Frontal cortex (tissue), 4 donors: ENCODE data around the gene HIP1R. TPM values are rescaled to one million over a fixed set of nuclear protein-coding genes. Genes with fewer than 3 reads are reported as not detected.

Source experiments
- DNase-seq, 2 donors: peaks; one replicate each; pipeline ENCODE4 v3.0.0; 2012; ENCODE audit warnings: low spot score in 2 of 2
- FAIRE-seq: peaks from 2 replicates; lab custom pipeline; 2012; peaks lifted over from hg19 to GRCh38; lab: Jason Lieb, UNC
- total RNA-seq: library from RNA; depleted of rRNA; stranded (reverse); fragments of >200 nt; gene quantifications from one replicate; pipeline ENCODE4 v1.2.3, GENCODE V29; 2014
- donor health status: control.
- donor health status: control.
- donor health status: control.

HIP1R gene
- total RNA-seq, 1 donor from 2014 or later = 88.0 TPM

DNA sequence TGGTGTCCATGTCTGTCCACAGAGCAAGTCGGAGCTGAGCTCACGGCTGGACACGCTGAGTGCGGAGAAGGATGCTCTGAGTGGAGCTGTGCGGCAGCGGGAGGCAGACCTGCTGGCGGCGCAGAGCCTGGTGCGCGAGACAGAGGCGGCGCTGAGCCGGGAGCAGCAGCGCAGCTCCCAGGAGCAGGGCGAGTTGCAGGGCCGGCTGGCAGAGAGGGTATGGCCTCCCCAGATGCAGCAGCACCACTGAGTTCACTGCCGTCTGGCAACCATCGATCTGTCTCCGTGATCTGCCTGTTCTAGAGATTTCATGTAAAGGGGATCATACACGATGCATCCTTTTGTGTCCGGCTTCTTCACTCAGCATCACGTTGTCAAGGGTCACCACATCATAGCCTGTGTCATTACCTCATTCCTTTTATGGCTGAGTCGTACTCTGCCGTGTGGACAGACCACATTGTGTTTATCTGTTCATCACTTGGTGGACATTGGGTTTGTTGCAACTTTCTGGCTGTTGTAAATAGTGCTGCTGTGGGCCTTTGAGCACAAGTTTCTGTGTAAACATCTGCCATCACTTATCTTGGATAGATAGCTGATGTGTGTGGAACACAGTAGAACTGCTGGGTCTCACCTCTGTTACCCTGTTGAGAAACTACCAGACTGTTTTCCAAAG, 21.9 kb downstream of the HIP1R start:
- DNase-seq = peak in 1 of 2 donors; percentile 36
- FAIRE-seq = no peak

DNA sequence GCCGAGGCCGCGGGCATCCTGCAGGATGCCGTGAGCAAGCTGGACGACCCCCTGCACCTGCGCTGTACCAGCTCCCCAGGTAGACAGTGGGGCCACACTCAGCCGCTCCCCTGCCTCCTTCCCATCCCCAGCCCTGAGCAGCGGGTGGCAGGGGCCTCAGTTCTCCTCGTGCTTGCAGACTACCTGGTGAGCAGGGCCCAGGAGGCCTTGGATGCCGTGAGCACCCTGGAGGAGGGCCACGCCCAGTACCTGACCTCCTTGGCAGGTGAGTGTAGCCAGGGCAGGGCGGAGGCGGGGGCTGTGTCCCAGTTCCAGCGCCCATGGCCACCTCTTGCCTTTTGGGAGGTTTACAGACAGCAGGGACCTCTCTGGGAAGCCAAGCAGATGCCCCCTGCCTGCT, 22.9 kb downstream of the HIP1R start:
- no peak for FAIRE-seq
- DNase-seq = peak in 1 of 2 donors; percentile 15

DNA sequence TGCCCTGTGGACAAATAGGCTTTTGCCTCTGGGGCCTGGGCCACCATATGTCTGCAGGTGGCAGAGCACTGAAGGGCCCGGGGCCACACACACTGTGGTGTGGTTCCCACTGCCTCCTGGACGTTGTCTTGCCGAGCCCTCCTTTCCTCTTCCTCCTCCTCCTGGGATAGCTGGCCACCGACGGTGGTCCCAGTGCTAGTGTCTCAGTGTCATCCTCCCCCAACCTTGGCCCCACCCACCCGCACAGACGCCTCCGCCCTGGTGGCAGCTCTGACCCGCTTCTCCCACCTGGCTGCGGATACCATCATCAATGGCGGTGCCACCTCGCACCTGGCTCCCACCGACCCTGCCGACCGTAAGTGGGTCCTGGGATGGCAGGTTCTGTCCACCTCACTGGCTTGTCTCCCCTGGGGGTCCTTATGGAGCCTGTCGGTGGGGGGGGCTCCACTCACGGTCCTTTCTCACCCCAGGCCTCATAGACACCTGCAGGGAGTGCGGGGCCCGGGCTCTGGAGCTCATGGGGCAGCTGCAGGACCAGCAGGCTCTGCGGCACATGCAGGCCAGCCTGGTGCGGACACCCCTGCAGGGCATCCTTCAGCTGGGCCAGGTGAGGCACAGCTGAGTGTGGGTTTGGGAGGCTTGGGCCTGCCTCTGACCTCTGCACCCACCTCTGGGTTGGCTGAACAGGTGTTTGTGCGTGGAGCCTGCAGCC, 23.5 kb downstream of the HIP1R start:
- no peak for FAIRE-seq

DNA sequence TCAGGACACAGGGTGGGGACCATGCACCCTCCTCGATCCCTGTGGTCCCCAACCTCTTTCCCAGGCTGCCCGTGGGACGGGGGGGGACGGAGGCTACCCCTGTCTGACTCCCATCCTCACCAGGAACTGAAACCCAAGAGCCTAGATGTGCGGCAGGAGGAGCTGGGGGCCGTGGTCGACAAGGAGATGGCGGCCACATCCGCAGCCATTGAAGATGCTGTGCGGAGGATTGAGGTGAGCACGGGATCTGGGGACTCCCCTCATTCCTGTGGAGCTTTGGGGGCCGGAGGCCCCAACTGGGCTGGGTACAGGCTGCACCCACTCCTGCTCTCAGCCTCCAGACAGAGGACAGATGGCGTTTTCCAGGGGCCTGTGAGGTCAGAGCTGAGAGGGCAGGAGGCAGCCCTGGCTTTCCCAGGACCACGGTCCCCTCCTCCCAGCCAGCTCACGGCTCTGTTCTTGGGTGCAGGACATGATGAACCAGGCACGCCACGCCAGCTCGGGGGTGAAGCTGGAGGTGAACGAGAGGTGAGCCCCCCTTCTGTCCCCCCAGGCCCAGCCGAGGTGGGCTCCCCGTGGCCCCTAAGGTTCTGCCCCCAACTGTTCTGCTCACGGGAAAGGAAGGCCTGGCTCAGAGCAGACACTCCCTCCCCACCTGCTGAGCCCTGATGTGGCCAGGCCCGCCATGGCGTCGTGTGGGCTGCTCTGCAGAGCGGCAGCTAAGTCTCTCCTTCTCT, 24.2 kb downstream of the HIP1R start:
- FAIRE-seq (no peak), DNase-seq (no peak)

More for the DNA sequence above, 23.5 kb downstream of the HIP1R start:
- DNase-seq = peak in 1 of 2 donors; percentile 18

DNA sequence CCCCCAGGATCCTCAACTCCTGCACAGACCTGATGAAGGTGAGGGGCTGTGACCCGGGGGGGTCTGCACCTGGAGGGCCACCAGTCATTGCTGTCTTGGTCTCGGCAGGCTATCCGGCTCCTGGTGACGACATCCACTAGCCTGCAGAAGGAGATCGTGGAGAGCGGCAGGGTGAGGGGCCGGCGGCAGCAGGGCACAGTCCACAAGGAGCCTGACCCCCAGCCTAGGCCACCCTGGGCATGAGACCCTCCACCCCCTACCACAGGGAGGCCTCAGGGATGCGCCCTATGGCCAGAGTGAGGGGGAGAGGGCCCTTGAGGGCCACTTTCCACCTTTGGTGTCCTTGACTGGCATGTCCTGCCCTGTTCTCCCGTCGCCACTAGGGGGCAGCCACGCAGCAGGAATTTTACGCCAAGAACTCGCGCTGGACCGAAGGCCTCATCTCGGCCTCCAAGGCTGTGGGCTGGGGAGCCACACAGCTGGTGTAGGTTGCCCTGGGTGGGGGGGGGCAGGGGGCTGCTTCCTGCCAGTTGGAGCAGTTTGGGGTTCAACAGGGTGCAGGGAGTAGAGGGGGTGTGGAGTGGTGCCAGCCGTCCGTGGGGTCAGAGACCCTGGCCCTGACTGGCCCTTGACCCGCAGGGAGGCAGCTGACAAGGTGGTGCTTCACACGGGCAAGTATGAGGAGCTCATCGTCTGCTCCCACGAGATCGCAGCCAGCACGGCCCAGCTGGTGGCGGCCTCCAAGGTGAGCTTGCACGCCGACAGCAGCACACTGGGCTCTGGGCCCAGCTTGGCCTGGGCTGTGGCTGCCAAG, 25.0 kb downstream of the HIP1R start:
- FAIRE-seq (no peak), DNase-seq (peak; percentile 84 to 86)

DNA sequence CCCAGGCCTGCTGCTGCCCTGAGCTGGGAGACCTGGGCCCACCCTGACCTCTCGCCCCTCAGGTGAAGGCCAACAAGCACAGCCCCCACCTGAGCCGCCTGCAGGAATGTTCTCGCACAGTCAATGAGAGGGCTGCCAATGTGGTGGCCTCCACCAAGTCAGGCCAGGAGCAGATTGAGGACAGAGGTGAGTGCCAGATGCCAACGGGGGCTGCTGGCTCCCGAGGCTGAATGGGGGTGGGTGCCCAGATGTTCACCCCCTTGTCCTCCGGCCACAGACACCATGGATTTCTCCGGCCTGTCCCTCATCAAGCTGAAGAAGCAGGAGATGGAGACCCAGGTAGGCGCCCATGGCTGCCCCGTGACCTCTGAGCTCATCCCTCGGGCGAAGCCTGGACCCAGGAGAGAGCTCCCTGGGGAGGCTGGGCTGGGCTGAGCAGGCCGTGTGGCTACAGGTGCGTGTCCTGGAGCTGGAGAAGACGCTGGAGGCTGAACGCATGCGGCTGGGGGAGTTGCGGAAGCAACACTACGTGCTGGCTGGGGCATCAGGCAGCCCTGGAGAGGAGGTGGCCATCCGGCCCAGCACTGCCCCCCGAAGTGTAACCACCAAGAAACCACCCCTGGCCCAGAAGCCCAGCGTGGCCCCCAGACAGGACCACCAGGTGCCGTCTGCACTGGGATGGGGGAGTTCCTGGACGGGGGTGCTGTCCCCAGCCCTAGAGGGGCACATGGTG, 25.8 kb downstream of the HIP1R start:
- FAIRE-seq (no peak), DNase-seq (peak in 1 of 2 donors; percentile 13)

DNA sequence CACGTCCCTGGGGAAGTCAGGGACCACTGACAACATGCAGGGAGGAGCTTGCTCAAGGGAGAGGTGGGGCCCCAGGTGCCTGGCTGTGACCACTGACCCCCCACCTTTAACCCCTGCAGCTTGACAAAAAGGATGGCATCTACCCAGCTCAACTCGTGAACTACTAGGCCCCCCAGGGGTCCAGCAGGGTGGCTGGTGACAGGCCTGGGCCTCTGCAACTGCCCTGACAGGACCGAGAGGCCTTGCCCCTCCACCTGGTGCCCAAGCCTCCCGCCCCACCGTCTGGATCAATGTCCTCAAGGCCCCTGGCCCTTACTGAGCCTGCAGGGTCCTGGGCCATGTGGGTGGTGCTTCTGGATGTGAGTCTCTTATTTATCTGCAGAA, 26.3 kb downstream of the HIP1R start:
- FAIRE-seq = no peak
- peak in 1 of 2 donors; percentile 17 for DNase-seq

DNA sequence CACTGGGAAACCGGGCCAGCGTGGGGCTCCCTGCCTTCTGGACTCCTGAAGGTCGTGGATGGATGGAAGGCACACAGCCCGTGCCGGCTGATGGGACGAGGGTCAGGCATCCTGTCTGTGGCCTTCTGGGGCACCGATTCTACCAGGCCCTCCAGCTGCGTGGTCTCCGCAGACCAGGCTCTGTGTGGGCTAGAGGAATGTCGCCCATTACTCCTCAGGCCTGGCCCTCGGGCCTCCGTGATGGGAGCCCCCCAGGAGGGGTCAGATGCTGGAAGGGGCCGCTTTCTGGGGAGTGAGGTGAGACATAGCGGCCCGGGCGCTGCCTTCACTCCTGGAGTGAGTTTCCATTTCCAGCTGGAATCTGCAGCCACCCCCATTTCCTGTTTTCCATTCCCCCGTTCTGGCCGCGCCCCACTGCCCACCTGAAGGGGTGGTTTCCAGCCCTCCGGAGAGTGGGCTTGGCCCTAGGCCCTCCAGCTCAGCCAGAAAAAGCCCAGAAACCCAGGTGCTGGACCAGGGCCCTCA, 26.9 kb downstream of the HIP1R start:
- DNase-seq = peak in 1 of 2 donors; percentile 19
- no peak for FAIRE-seq

DNA sequence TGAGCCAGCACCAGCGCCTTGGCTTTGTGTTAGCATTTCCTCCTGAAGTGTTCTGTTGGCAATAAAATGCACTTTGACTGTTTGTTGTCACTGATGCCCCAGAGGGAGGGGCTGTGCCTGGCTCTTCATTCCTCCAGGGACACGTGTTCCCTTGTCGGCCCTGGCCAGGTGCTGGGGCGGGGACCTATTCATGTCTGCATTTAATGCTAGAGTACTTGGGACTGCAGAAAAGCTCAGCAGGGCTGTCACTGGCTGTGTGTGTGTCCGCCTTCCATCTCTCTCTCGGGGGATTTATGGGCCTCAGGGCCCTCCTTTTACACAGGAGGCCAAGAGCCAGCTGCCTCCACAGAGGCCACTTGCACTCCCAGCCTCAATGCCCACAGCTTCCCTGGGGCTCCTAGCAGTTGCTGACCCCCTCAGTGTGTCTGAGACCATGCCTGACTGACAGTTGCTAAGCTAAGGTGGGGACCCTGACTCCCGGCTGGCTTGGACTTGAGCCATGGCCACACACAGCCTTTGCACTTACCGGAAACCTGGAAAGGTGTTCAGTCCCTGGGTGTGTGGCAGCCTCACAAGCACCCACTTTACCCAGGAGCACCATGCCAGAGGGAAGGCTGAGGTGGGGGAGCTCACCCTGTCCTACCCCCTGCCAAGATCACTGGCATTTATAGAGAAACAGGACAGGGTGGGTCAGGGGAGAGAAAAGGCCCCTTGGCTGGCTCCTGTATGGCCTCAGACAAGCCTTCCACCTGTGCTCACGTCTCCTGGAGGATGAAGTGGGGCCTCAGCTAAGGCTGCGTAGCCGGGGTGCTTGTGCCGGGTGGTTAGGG, 27.8 kb downstream of the HIP1R start:
- no peak for FAIRE-seq
- DNase-seq = peak in 1 of 2 donors; percentile 24

DNA sequence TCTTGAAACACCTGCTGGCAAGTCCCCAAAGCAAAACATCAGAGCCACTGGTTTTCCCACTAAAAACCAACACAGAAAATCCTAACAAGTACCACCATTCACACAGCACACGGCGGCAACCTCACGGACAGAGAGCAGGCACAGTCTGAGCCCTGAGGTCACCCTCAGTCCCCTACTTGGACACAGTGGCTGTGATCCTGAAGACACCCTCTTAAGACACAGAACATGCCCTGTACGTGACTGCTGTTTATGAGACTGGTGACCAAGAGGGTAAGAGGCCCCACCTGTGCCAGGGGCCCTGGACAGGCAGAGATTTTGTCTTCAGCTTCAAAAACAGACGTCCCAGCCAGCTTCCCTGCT, 29.6 kb downstream of the HIP1R start:
- FAIRE-seq = no peak
- DNase-seq = peak in 1 of 2 donors; percentile 36

DNA sequence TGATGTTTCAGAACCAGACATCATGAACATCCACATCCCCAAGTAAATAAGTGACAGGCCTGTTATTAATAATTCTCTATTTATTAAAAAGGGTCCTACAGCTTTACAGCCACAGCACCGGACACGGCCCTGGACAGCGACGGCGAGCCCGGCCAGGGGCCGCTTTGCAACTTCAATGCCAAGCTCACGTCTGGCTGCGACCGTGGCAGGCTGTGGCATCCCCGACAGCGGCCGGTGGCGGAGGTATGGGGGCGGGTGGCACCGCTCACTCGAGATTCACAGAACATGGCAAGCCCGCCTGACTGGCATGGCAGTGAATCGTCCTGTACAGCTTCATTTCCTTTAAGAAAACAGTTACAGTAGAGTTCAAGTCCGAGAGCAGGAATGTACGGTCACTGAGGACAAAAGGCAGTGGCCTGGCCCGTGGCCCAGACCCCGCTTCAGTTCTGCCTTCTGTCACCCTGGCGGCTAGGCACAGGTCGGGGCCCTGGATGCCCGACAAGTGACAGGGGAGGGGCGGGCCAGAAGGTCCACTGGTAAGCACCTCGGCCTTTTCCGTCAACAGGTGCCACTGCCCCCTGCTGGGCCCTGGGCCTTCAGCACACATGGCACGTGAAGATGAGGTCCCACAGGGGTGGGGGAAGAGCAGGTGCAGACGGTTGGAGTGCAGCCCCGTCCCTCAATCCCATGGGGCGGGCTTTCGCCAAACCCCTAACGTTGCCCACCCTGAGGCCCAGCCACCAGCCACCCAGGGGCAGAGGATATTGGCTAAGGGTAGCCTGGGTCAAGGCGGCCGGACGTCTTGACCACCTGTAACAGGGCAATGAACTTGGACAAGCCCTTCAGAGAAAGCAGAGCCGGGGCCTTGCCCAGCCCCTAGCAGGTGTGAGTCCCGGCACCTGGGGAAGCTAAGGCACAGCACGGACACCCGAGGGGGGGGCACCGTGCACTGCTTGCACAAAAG, 30.3 kb downstream of the HIP1R start:
- no peak for FAIRE-seq
- peak in 1 of 2 donors; percentile 46 for DNase-seq

DNA sequence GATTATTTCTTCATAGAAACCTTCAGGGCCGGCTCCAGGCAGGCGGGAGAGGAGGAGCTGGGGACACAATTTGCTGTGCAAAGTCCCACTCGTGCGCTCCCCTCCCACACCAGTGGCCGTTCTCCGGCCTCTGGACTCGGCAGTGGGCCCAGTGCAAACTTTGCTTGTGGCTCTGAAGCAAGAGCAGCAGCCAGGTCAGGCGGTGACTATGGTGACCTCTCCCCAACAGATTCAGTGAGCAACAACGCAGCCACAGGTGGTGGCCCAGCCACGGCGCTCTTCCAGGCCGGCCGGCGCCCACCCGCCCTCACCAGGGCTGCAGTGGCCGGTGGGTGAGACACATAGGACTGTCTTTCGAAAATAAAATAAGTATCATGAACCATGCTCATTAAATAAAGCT, 31.1 kb downstream of the HIP1R start:
- FAIRE-seq (no peak), DNase-seq (peak in 1 of 2 donors; percentile 49)

DNA sequence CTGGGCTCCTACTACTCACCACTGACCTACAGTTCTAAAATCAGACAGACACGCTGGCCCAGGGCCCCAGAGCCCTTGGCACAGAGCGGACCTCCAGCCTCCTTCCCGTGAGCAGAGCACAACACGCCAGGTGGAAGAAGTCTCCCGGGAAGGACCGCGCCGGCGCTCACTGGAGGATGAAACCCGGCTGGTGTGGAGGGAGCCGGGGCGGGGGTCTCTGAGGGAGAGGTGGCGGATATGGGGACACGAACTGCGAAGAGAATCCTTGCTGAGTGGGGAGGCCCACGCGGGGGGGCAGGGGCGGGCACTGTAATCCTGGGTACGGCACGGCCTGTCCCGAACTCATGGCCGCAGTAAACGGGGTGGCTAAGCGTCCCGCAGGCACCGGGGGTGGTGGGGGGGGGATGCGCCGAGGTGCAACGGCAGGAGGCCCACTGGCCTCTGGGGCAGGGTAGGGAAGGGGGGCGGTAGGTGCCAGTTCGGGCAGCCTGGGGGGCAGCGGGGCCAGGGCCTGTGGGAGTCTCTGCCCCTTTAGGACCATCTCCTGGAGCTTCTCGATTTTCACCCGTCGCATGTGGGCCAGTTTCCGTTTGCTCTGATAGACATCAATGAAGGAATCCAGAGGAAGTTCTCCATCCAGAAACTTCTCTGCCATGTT, 31.8 kb downstream of the HIP1R start:
- peak in 1 of 2 donors; percentile 43 for DNase-seq
- FAIRE-seq = no peak

DNA sequence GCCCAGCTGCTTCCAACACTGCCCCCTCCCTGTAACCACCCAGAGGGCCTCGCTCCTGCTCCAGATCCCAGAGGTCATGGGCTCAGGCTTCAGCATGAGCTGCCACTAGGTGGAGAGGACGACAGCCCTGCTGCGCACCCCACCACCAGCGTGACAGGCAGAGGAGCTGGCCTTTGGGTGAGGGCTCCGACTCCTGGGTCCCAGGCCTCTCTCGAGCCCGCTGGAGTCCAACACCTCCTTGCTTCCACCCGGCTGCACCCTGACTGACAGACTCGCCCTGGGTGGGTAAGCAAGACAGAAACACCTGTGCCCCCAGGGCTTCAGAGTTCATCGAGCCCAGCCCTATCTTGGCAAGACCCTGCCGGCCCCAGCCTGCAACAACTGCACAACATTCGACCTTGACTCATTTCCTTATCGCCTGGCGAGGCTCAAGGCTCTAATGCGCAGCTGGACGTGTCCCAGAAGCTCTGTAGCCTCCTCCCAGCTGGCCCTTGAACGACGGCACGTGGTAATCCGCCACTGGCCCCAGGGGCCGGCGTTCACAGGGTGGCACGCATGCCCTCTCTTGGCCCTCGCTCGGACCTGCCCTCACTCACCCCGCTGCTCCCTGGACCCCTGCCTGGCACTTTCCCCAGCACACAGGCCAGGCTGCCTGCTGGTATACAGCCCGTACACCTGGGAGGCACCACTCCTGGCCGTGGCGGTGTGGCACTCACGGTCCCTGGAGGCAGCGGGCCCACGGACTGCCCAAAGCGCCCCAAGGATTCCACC, 32.6 kb downstream of the HIP1R start:
- peak in 1 of 2 donors; percentile 48 for DNase-seq
- no peak for FAIRE-seq

DNA sequence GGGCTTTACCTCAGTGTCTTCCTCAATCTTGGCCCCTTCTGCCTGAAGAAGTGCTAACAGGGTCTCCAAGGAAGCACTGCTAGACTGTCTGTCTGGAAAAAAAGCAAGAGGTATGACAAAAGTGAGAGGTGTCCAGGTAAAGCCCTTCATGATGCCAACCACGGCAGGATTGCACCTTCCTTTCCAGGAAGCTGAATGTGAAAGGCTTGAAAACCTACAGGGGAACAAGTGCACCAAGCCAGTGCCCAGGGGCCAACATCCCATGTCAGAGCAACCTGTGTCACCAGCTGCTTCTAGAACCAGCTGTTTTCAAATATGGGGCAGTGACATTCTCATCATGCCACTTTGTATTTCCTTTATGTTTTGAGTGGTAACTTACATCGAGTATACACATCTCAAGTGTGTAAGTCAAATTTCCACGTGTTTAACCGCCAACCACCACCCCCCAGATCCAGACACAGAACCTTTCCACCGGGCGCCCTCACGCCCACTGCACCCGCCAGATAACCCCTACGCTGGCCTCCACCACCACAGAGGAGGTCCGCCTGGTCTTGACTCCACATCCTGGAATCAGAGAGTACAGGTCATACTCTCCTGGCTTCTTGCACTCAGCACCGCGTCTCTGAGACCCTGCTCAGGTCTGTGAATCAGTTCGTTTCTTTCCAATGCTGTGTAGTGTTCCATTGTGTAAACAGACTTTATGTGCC, 33.4 kb downstream of the HIP1R start:
- no peak for DNase-seq
- no peak for FAIRE-seq
